AG10803 (cell line): ENCODE measurements around the gene ZFHX2.

Experiments
- DNase-seq: peaks from one replicate; pipeline ENCODE4 v3.0.0; 2010; ENCODE audit warnings: low read depth
- H3K4me3 ChIP-seq: 2 replicates; pipeline ENCODE4 v1.5.1; 2011; ENCODE audit warnings: mild to moderate bottlenecking, low read length, control low read depth
- CTCF ChIP-seq: conservative IDR thresholded peaks from 2 replicates; pipeline ENCODE4 v1.5.1; 2011; ENCODE audit warnings: mild to moderate bottlenecking, low read length, control low read depth, inconsistent platforms

ZFHX2 gene

GRCh38 chr14:23550812-23551265 is 726 bp downstream of the ZFHX2 start:
- DNase-seq = no peak
- peak overlapping the region; percentile 68 for H3K4me3 ChIP-seq
- no peak for TF ChIP-seq CTCF

GRCh38 chr14:23550131-23550811 is 1.3 kb downstream of the ZFHX2 start:
- peak overlapping the region; percentile 68 for H3K4me3 ChIP-seq

GRCh38 chr14:23548351-23549318 is 2.9 kb downstream of the ZFHX2 start:
- no peak for TF ChIP-seq CTCF

More at GRCh38 chr14:23550131-23550811, 1.3 kb downstream of the ZFHX2 start:
- TF ChIP-seq CTCF = no peak
- DNase-seq = no peak

GRCh38 chr14:23547924-23548323 is 3.6 kb downstream of the ZFHX2 start:
- TF ChIP-seq CTCF = no peak
- no peak for DNase-seq
- H3K4me3 ChIP-seq = no peak overlapping the region

More at GRCh38 chr14:23548351-23549318, 2.9 kb downstream of the ZFHX2 start:
- peak; percentile 45 for DNase-seq
- no peak overlapping the region for H3K4me3 ChIP-seq

GRCh38 chr14:23546450-23547035 is 5.0 kb downstream of the ZFHX2 start:
- DNase-seq = no peak
- H3K4me3 ChIP-seq = no peak overlapping the region
- no peak for TF ChIP-seq CTCF

GRCh38 chr14:23545740-23546365 is 5.7 kb downstream of the ZFHX2 start:
- DNase-seq = no peak
- no peak for TF ChIP-seq CTCF
- no peak overlapping the region for H3K4me3 ChIP-seq
